Ovary (tissue), 10 donors: ENCODE measurements around the gene LGALS13. TPM values are rescaled to one million over a fixed set of nuclear protein-coding genes. Genes with fewer than 3 reads are reported as not detected.

ENCODE experiments used
- DNase-seq, 5 donors: peaks; one replicate each; pipeline ENCODE4 v3.0.0-alpha.2; 2019 to 2020
- H3K27ac ChIP-seq, 2 donors: fragments of 200-600 bp; one replicate each; pipeline versions ENCODE4 v1.5.1 to v1.8.0; 2019 to 2022
- H3K27me3 ChIP-seq: fragments of 200-600 bp; one replicate; pipeline ENCODE4 v1.8.0; 2022
- H3K36me3 ChIP-seq: fragments of 200-600 bp; sonication (generic); one replicate; pipeline ENCODE4 v1.5.1; 2019
- H3K4me1 ChIP-seq: one replicate; pipeline ENCODE4 v1.8.1; 2013; ENCODE audit warnings: mild to moderate bottlenecking, moderate library complexity; ENCODE audit not compliant: insufficient read depth
- H3K4me3 ChIP-seq: fragments of 200-600 bp; sonication (generic); one replicate; pipeline ENCODE4 v1.5.1; 2017
- H3K9me3 ChIP-seq, 2 donors: fragments of 200-600 bp in 1 of 2; sonication (generic) in 1 of 2; one replicate each; pipeline versions ENCODE4 v1.5.1 to v1.8.1; 2013 to 2019; ENCODE audit warnings: mild to moderate bottlenecking in 1 of 2, moderate library complexity in 1 of 2
- CTCF ChIP-seq, 3 donors: fragments of 450-650 bp in 2 of 3; fragments of 200-600 bp in 1 of 3; IDR thresholded peaks; one replicate each; pipeline versions ENCODE4 v1.5.1 to v1.8.0; 2016 to 2022; ENCODE audit warnings: antibody characterized with exemption in 3 of 3, mild to moderate bottlenecking in 1 of 3
- EP300 ChIP-seq: sonication (generic); formaldehyde crosslinking; IDR thresholded peaks from one replicate; pipeline ENCODE4 v1.6.1; 2017; ENCODE audit warnings: antibody characterized with exemption
- POLR2A ChIP-seq: fragments of 450-650 bp; IDR thresholded peaks from one replicate; pipeline ENCODE4 v1.6.1; 2017; ENCODE audit warnings: antibody characterized with exemption, mild to moderate bottlenecking, moderate library complexity
- WGBS, 3 donors: extraction: QIAGEN DNeasy Blood & Tissue Kit in 1 of 3; methylation state at CpG; one replicate each; pipeline versions ENCODE4 v1.1.5 to v1.1.7; 2013 to 2017; 5-methylcytosine and 5-hydroxymethylcytosine counted together
- intact Hi-C, 4 donors: fragments of 100-400 bp; cut with DNase I; formaldehyde crosslinking; loops; one replicate each; pipeline versions ENCODE4 v1.11.0 to v1.15.1; 2022 to 2023
- long read RNA-seq, 3 donors: library from polyadenylated mRNA in 2 of 3; unstranded in 2 of 3; transcript quantifications; one replicate each; pipeline ENCODE4 v2.0.0 and lab custom pipeline, GENCODE V29; 2021 to 2026
- polyA plus RNA-seq, 2 donors: library from polyadenylated mRNA; stranded (reverse); fragments of 200-250 nt in 1 of 2; fragments of 350-450 nt in 1 of 2; fragmentation: Illumina TruSeq in 1 of 2; extraction: RNeasy Lipid Tissue Mini Kit (QIAGEN cat#74804) in 1 of 2; gene quantifications; one replicate each; pipeline ENCODE4 v1.2.3, GENCODE V29; 2013 to 2014
- total RNA-seq, 7 donors: library from RNA; depleted of rRNA in 2 of 7; stranded (reverse); fragments of >200 nt in 2 of 7; fragmentation: NEBNext Ultra II Directional in 3 of 7; extraction: Animal tissue kit (Norgen Biotek cat#: 25700) in 3 of 7; gene quantifications; one replicate each; pipeline versions ENCODE4 v1.1.0 to v1.2.4, GENCODE V29; 2016 to 2023
- donor health status: DM: no; HTN: no; CAD: no; lungs with moderate emphysema.
- donor health status: DM: no; HTN: no; CAD: no.
- donor health status: Bipolar disorder and iron deficiency.
- donor health status: DM: yes; HTN: yes; CAD: no.
- donor health status: DM: no; HTN: no; CAD: no.
- donor health status: DM: yes; HTN: yes; CAD: no.

LGALS13 gene
- not detected for total RNA-seq
- polyA plus RNA-seq: not detected
- long read RNA-seq, donor 1: 0 reads
- long read RNA-seq, donor 2: 0 reads
- long read RNA-seq, donor 3: 0 reads

- Histone ChIP-seq H3K27ac (no peak within 1 kb of the TSS), H3K27me3 (no peaks in the 10 kb centered on the region), H3K4me3 (no peak within 1 kb of the TSS), H3K36me3 (no peaks in the 10 kb centered on the region), H3K9me3 (no peaks in the 10 kb centered on the region), H3K4me1 (no peaks in the 10 kb centered on the region)
- TF ChIP-seq POLR2A (no peak), CTCF (IDR thresholded peaks at IDR 0.05) (no peak), EP300 (no peak)
- WGBS, 3 donors: 10 to 16% (median 13%) methylated on average over 5 of the region's 5 CpGs
- intact Hi-C loops: no loop called here
- DNase-seq: no peak
These were observed at the start of gene LGALS13 for GRCh38 chr19:39602224-39602623. TSS of gene LGALS13 (plus strand) at chr19:39602524. CDS start at chr19:39602569, 45 bp downstream.

- H3K27me3 ChIP-seq: no peaks in the 10 kb centered on the region
- 44 to 65% (median 56%) methylated on average over 6 to 7 of the region's 7 CpGs for WGBS, 3 donors
- intact Hi-C loops: loop anchor here in 2 of 4 donors (10.0 kb wide), 1 partner anchor 292 kb away; the partner anchor contains the start of gene FBL (in 2 of the 2)
These were observed 49.2 kb upstream of the LGALS13 start for GRCh38 chr19:39553082-39553652.

GRCh38 chr19:39554701-39555311, 47.5 kb upstream of the LGALS13 start:
- no peak for TF ChIP-seq EP300
- no peak for TF ChIP-seq POLR2A
- no peak for TF ChIP-seq CTCF (IDR thresholded peaks at IDR 0.05)
- H3K9me3 ChIP-seq: no peaks in the 10 kb centered on the region
- H3K27ac ChIP-seq: no peak overlapping the region
- H3K4me1 ChIP-seq: no peaks in the 10 kb centered on the region
- no peaks in the 10 kb centered on the region for H3K27me3 ChIP-seq
- no peak for DNase-seq
- H3K36me3 ChIP-seq: no peaks in the 10 kb centered on the region
- WGBS, 3 donors: 51 to 70% (median 52%) methylated on average over 4 of the region's 4 CpGs
- intact Hi-C loops: loop anchor here in 2 of 4 donors (10.0 kb wide), 1 partner anchor 290 kb away; the partner anchor contains the start of gene FBL (in 2 of the 2)
- H3K4me3 ChIP-seq: no peak overlapping the region

More at GRCh38 chr19:39553082-39553652, 49.2 kb upstream of the LGALS13 start:
- no peaks in the 10 kb centered on the region for H3K4me1 ChIP-seq
- no peak overlapping the region for H3K4me3 ChIP-seq
- H3K36me3 ChIP-seq: no peaks in the 10 kb centered on the region
- TF ChIP-seq CTCF (IDR thresholded peaks at IDR 0.05): no peak
- TF ChIP-seq POLR2A: no peak
- no peak for TF ChIP-seq EP300
- no peaks in the 10 kb centered on the region for H3K9me3 ChIP-seq
- no peak overlapping the region for H3K27ac ChIP-seq
- no peak for DNase-seq

GRCh38 chr19:39555883-39556282, 46.4 kb upstream of the LGALS13 start:
- H3K4me3 ChIP-seq: no peak overlapping the region
- no peak for TF ChIP-seq POLR2A
- no peak for TF ChIP-seq EP300
- no peak for TF ChIP-seq CTCF (IDR thresholded peaks at IDR 0.05)
- no peaks in the 10 kb centered on the region for H3K27me3 ChIP-seq
- no peak for DNase-seq
- intact Hi-C loops: loop anchor here in 2 of 4 donors (10.0 kb wide), 1 partner anchor 289 kb away; the partner anchor contains the start of gene FBL (in 2 of the 2)
- H3K9me3 ChIP-seq: no peaks in the 10 kb centered on the region
- H3K4me1 ChIP-seq: no peaks in the 10 kb centered on the region
- 36 to 55% (median 41%) methylated on average over 1 of the region's 1 CpG for WGBS, 3 donors
- no peaks in the 10 kb centered on the region for H3K36me3 ChIP-seq
- no peak overlapping the region for H3K27ac ChIP-seq
